ENCODE data around the gene DACH1.

DNA sequence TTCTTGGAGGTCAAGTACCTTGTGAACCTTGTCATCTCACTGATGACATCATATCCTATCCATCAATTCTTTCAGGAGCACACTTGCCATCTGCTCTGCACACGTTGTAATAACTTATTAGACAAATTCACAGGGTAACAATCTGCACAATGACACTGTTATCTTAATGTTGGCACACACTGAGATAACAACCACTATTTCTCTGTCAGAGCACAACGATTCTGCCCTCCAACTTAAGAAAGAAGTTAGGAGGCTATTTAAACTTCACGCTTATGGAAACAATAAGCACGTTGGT lies 351.3 kb downstream of the DACH1 start:
- TF ChIP-seq, protein P1, sequence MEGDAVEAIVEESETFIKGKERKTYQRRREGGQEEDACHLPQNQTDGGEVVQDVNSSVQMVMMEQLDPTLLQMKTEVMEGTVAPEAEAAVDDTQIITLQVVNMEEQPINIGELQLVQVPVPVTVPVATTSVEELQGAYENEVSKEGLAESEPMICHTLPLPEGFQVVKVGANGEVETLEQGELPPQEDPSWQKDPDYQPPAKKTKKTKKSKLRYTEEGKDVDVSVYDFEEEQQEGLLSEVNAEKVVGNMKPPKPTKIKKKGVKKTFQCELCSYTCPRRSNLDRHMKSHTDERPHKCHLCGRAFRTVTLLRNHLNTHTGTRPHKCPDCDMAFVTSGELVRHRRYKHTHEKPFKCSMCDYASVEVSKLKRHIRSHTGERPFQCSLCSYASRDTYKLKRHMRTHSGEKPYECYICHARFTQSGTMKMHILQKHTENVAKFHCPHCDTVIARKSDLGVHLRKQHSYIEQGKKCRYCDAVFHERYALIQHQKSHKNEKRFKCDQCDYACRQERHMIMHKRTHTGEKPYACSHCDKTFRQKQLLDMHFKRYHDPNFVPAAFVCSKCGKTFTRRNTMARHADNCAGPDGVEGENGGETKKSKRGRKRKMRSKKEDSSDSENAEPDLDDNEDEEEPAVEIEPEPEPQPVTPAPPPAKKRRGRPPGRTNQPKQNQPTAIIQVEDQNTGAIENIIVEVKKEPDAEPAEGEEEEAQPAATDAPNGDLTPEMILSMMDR (conservative IDR thresholded peaks at IDR 0.05) = no peak
- no peak for TF ChIP-seq ZFX (IDR thresholded peaks at IDR 0.05)
